Central memory CD4-positive, alpha-beta T cell (primary cell): Measurements from ENCODE around the gene REN.

Experiments
- DNase-seq: peaks from one replicate; pipeline ENCODE4 v3.0.0; 2022

REN gene

DNA sequence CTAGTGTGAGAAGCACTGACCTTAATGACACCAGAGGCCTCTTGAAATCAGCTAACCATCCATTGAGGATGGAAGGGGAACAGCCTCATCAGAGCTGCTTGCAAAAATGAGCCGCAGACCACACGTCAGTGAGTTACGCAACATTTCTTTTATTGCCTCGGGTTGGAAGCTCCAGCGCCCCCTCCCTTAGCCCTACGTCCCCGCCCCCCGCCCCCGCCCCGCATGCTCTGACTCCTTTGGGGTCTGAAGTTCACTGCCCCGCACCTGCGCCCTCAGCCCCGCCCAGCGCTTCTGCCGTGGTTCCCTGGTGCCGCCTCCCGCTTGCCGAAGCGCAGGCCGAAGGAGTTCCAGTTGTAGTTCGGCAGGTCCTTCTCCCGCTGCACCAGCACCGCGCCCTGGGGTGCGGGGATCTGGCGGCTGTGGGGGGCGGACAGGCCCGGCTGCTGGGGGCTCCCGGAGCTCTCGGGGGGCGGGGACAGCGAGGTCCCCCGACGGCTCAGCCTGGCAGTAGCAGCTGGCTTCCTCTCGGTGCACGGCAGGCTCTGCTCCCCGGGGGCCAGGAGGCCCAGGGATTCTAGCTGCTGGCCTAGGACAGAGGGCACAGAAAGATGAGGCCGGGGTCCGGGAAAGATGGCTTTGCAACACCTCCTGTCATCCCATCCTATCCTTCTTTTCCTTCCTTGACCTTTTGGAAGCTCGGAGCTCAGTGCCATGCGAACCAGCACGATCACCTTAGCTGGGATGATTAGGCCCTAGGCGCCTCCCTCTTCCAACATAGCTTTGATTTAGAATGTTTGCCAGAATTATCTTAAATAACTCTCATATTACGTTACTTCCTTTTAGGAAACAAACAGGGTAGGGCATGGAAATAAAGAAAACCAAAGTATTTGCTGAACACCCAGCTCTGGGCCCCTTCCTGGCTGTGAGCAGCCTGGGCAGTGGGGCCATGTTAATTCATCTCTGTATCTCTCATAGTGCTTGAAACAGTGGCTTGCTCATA lies 24.4 kb upstream of the REN start:
- no peak for DNase-seq

DNA sequence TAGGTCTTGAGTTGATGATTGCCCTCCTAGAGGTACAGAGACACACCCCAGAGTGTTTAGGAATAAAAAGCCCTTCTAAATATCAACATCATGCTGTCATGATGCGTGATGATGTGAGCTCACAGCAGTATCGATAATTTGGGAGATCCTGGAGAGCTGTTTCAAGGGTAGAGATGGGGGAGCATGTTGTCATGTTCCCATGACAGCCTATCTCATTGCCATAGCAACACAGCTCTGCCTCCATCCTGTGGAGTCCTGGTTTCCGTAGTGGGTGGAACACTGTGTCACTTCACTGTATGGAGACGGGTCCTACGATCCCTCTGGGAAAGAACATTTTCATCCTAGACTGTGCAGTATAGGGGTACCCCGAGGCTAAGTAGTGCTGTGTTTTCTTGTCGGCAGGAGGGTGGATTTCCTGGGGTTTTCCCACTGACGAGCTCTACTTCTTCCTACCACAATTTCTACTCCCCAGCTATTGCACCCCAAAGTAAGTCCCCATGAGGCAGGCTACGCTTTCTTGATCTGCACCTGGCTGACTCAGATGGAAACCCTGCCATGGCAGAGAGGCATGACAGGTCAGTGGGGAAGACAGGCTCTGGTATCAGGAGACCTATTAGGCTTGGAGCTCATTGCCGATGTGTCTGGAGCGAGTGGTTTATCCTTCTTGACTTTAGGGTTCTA lies 23.0 kb upstream of the REN start:
- no peak for DNase-seq

DNA sequence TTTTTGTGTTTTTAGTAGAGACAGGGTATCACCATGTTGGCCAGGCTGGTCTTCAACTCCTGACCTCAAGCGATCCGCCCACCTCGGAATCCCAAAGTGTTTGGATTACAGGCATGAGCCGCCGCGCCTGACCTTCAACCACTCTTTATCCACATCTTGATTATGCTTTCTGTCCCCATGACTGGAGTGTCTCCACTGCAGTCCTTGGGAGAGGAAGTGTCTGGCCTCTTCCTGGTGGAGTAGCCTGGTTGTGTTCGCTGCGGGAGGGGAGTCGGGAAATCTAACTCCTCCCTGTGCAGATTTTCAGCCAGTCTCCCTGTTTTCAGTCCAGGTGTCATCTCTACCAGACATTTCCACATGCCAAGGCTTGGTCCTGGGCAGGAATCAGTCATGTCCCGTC lies 20.5 kb upstream of the REN start:
- DNase-seq: no peak

DNA sequence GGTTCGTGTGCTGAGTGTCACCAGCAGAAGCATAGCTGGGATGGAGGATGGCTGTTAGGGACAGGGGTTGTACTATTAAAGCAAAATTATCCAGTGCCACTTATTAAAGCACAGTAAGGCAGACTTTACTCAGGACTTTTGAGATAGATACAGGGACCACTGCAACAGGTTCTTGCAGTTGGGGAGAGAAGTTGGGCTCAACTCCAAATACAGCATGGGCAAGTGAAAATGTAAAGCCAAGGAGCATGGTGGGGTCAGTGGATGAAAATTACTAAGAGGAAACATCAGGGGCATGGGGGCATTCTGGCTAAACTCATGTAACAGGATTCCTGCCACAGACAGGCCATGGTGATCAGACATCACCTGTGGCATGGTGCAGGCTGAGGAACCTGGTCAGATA lies 15.0 kb upstream of the REN start:
- DNase-seq: no peak

DNA sequence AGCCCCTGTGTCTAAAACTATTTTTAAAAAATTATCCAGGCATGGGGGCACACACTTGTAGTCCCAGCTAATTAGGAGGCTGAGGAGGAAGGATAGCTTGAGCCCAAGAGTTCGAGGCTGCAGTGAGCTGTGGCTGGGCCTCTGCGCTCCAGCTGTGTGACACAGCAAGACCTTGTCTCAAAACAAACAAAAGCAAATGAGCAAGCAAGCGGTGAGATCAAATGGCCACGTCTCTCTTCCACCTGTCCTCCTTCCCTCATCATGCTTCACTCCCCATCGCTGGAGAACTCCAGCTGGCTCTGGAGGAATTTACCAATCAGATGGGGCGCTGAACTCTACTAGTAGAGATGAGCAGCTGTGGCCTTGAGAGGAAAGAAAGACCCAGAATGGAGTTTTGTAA lies 14.0 kb upstream of the REN start:
- DNase-seq: no peak

DNA sequence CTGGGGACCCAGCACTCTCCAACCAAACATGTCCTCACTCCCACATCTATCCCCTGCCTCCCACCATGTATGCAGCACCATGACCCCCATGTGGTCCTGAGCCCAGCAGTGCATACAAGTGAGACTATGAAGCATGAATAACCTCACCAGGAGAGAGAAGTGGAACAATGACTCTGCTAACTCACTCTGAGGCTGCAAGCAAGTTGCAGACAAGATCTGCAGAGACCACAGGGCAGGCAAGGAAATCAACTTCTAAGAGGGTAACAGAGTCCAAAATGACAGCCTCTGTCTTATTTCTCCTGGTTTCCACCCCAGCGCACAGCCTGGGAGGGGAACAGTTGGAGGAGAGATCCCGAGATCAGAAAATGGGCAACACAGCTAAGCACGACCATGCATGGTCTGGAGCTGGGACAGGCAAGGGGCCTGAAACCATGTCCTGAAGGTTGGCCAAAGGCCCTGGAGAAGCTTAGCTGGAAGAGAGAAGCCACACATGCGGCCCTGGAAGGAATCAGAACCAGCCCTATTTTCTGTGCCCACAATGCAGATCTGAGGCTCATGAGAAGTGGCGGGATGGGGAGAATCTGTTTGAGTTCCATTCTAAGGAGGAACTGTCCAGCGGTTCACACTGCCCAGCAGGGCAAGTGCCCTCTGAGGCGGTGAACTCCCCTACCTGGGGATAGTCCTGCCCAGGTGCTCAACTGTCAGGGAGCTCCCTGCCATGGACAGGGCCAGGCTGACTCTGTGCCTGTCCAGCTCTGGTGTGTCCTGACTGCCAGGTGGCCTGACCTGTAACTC lies 12.5 kb upstream of the REN start:
- no peak for DNase-seq

DNA sequence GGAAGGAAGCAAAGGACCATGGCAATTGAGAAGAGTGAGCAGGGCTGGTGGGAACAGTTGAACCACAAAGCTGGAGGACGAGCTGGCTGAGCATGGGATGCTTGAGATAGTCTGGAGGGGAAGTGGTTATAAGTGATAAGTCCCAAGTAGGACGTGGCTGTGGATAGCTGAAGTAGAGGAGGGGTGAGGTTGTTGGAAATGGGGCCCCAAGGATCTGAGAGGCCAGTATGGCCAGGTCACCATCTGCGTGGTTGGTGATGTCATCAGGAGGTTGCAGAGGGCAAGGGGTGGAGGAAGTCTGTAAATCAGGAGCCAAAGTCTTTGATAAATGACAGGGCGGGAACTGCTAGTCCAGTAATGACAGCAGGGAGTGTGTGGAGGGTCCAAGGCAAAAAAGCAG lies 11.0 kb upstream of the REN start:
- no peak for DNase-seq

DNA sequence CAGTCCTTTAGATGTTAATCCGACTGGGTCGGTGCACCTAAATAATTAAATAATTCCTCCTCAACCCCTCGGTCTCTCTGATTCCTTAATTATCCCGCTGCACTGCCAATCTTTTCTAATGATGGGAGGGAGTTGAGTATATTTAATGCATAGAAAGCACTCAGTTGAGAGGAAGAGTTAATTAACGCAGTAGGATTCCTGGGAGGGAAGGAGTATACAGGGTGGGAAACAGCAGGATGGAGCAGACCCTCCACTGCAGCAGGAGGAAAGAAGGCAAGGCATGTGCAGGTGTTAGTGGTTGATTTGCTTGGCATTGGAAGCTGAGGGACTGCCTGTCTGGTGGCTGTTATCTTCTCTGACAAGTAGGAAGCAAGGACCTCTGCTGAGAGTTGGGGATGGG lies 9.9 kb upstream of the REN start:
- no peak for DNase-seq

DNA sequence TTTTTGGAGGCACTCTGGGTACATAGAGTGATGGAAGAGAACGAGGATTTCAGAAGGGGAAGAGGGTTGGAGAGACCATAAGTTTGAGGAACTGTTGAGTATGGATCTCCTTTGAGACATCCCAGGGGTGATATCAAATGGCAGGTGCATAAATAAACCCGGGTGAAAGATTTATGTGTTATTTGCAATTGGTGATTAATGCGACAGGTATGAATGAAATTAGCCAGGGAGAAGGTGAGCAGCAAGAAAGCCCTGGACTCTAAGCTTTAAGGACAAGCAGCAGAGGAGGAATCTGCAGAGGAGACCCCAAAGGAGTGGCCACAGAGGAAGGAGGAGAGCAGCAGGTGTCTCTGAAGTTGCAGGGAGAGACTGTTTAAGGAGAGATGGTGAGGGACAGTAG lies 8.8 kb upstream of the REN start:
- no peak for DNase-seq

DNA sequence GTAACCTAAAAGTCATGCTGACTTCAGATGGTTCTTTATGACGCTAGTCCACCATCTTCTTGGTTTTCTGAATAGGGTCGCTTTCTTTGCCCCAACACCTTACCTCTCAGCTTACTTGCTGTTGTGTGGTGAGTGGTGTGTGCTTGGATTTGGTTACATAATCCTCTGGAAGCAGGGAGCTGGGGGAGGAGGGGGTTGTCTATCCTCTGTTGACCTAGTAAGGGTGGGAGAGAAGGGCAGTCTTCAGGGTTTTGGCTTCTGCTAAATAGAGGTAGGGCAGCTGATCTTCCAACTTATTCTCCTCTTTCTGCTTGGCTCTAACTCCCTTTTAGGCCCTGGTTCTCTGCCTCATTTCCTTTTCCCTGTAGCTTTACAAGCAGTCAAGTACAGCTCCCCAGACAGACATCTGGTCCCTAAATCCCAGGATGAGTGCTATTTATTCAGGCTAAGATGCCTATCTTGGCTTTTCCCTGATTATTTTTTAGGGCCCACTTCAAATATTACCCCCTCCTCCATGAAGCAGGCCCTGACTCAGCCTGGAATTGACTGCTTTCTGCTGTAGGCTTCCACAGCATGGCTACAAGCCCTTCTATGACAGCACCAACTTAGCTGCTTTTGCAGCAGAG lies 6.4 kb upstream of the REN start:
- DNase-seq: no peak

DNA sequence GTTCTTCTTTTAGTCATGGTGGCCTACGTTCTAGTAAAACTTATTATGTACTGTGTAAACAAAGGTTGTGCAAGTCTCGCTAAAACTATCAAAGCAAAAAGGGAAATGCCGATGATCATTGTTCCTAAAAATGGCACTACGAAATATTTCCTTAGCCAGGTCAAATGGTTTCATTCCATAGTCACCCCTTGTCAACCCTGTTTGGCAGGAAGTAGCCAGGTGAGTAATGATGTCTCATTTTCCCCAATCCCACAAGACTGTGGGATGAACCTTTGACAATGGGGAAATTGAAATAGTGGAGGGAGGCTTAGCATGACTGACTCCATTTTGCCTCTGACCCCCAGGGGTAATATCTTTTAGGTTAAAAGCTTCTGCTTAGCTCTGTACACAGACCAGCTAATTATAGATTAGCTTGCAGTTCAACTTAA lies 5.6 kb upstream of the REN start:
- no peak for DNase-seq

DNA sequence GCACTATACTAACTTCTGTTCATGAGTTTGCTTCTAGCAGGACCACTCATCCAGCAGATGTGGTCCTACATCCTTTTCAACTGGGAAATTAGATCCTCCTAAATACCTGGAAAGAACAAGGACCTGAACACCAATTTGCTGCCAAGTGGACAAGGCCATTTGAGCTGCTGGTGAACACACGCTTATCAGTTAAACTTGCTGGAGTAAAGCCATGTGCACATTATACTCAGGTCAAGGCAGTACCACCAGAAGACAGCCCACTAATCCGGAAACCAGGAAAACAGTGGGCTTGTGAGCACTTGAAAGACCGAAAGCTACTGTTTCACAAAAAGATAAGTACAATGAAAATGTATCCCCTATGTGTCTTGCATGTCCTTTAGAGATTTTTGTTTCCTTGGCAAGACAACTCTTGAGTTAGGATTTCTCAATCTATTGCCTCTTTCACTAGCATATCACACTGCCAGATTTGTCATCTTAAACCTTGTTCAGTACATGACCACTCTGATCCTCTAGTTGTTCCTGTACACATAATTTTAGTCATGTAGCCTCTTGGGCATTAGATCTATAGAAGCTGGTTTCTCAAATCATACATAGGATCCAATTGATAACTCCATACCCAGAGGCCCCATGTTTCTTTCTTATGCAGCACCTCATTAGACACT lies 4.5 kb upstream of the REN start:
- DNase-seq: no peak

DNA sequence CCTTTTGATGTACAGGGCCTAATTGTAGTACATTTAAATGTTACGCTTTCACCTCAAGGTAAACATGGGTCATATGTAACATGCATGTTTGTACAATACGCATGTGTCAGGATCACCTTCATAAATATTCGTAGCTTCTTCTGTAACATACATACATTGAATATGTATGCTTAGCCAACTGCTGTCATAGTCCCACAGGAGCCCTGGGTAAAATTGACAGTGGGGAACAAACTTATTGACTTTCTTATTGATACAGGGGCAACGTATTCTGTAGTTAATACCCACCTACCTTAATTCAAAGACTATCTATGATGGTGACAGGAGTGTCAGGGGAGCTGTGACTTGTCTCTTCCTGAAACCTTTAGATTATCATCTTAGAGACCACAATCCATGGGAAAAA lies 3.7 kb upstream of the REN start:
- DNase-seq: no peak

DNA sequence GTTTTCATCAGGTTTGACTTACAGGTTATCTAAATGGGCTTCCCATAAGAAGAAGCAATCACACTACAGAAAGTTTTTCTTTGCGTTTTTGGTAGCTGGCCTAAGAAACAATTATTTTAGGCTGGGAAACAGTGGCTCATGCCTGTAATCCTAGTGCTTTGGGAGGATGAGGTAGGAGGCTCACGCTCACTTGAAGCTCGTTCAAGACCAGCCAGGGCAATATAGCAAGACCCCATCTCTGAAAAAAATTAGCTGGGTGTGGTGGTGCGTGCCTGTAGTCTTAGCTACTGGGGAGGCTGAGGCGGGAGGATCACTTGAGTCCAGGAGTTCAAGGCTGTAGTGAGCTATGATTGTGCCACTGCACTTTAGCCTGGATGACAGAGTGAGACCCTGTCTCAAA lies 1.6 kb upstream of the REN start:
- DNase-seq: no peak

DNA sequence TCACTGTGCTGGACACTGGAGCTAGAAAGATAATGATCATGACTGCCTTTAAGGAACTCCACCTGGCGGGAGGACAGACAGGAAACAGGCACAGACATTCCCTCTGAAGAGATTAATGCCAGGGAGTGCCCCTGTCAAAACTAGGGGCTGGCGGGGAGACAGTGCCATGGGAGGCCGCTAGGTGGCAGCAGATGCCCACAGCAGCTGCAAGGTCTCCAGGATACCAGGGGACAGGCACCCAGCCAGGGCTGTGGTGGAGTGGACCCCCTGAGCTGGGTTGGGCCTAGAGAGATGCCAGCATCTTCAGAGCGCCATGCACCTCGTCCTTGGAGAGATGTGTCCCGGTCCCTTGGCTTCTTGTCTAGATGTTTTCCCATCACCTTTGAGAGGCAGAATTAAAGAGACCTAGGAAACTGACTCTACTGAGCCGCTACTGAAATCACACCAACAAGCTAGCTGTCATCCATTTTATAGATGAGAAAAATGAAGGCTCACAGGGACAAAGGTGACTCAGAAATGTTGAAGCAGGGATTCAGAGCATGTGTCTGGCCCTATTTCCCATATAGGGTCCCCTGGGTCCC lies 3.6 kb downstream of the REN start:
- DNase-seq: peak; percentile 64

DNA sequence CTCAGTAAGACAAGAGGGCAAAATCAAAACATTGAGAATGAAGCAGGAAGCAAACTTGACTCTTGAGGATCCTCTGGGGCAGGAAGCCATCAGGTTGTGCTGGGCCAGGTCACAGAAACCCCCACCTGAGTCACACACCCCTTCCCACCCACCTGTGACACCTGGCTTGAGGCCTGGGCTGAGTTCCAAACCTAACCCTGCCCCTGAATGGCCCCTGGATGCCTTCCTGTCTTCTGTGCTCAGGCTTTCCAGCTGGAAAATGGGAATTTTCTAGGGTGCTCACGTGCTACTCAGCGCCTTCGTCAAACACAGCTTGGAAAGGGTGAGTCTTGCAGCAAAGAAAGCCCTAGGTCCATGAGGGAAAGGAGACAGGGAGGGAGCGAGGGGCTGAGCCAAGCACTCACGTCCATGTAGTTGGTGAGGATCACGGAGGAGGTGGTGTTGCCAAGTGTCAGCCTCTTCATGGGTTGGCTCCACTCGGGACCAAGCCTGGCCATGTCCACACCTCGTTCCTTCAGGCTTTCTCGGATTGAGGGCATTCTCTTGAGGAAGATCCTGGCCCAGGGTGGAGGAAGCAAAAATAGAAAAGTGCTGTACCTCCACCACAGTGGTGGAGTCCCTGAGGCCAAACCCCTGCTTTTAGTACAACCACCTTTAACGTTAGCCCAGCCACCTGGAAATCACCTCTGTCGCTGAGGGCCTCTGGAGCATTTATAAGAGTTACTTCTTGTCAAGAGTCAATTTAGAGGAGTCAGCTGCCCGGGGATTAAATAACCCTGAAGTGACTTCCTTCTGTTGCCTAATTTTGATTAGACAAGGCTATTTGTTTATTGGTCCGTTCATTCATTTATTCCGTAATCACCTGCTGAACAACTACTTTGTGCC lies 4.3 kb downstream of the REN start:
- no peak for DNase-seq

DNA sequence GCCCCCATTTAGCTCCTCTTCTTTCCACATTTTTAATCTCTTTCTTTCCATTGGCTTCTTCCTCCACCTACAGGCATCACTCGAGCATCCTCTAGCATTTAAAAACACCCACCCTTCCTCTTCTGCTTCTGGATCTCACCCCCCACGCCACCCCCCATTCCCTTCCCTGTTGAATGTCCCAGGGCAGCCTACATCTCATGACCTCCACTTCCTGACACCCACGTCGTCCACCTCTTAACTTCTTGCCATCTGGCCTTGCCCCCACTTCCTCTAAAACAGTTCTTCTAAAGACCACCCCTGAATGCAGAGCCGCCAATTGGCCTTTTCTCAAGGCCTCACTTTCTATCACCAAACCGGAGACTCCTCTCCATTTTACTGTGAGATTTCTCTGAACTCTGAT lies 8.2 kb downstream of the REN start:
- no peak for DNase-seq

DNA sequence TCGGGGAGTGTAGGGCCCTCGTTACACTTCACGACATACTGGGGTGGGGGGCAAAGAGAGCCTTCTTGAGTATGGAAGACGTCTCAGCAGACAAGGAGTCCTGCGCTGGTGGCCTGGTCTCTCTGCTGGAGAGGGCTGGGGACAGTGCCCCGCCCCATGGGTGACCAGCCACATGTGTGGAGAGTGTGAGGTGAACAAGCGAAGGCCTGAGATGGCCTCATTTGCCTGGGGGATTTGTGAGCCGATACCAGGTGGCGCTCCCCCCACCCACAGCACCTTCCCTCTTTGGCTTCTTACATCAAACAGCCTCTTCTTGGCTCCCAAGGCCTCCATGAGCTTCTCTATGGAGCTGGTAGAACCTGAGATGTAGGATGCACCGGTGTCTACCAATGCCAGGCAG lies 10.3 kb downstream of the REN start:
- no peak for DNase-seq

DNA sequence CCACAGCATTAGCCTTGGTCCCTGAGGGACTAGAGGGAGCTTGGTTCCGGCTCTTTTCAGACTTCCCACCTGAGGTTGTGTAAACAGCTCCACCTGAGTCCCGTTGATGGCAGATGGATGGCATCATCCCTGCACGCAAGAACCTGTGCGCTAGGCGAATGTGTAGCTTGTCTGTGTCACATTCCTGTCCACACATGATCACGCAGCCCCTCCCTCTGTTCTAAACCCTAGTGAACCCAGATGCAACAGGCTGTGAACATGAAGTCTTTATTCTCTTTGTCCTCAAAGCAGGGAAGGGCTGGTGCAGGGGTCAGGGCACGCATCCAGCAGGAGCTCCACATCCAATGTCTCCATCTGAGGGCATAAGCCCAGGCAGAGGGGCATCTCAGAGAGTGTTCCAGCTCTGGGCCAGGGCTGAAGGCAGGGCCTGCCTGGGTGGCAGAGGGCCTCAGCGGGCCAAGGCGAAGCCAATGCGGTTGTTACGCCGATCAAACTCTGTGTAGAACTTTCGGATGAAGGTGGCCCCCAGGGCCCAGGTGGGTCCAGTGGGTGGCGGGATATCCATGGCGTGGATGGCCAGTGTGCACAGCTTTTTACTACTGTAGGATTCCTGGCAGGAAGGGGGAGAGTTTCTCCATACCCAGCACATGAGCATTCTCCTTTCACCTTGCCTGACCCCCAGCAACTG lies 11.4 kb downstream of the REN start:
- no peak for DNase-seq

DNA sequence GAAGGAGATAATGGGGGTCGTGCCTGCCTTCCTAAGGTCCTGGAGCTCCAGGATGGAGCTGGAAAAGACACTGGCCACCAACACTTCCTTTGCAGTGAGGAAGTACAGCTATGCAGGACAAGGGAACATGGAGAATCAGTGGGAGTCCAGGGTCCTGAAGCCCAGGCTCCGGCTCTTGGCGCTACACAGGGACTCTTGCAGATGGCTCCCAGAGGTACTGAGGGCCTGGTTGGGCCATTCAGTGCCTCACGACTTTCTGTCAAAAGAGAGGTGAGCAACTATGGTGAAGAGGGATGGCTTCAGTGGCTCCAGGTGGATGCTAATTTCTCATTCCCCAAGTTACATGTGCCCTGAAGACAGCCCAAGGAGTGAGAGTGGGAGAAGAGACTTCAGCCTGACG lies 12.5 kb downstream of the REN start:
- DNase-seq: no peak
